ENCODE results near the gene FAM177B. TPM values are rescaled to one million over a fixed set of nuclear protein-coding genes. Genes with fewer than 3 reads are reported as not detected.

The FAM177B gene
- total and polyA plus RNA-seq, 11 donors: 0.16 to 0.48 (median 0.27) TPM; not detected in 8

DNA sequence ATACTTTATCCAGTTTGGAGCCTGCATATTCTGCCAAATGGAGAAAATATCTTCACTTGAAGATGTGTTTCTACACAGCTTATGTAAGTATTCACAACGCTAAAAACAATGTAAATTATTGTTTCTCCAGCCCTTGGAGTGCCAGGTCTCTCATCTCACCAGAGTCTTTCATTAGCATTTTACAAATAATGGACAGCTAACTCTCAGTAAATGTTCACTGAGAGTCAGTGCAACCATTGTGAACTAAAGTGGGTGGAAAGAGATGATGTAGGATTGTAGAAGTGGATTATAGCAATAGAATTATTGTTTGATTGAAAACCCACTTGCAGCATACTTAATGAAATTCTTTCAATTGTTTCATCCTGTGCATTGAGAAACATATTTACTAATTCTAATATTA is 8.3 kb upstream of the FAM177B start:
- TF ChIP-seq, protein P1, sequence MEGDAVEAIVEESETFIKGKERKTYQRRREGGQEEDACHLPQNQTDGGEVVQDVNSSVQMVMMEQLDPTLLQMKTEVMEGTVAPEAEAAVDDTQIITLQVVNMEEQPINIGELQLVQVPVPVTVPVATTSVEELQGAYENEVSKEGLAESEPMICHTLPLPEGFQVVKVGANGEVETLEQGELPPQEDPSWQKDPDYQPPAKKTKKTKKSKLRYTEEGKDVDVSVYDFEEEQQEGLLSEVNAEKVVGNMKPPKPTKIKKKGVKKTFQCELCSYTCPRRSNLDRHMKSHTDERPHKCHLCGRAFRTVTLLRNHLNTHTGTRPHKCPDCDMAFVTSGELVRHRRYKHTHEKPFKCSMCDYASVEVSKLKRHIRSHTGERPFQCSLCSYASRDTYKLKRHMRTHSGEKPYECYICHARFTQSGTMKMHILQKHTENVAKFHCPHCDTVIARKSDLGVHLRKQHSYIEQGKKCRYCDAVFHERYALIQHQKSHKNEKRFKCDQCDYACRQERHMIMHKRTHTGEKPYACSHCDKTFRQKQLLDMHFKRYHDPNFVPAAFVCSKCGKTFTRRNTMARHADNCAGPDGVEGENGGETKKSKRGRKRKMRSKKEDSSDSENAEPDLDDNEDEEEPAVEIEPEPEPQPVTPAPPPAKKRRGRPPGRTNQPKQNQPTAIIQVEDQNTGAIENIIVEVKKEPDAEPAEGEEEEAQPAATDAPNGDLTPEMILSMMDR (IDR thresholded peaks at IDR 0.05): no peak
- no peak for TF ChIP-seq POLR2A (IDR thresholded peaks at IDR 0.05)
- Histone ChIP-seq H3K9me3 (no peaks in the 10 kb centered on the region), H3K27me3 (no peaks in the 10 kb centered on the region), H3K27ac (no peak overlapping the region), H3K36me3 (peaks cover 0 to 100% (median 100%) of the 10 kb centered on the region in 9 donors), H3K4me3 (no peak overlapping the region), H3K4me1 (peaks cover 0 to 8% (median 0%) of the 10 kb centered on the region in 12 donors)
- 92 to 100% (median 92%) methylated on average over 1 of the region's 1 CpG for WGBS, 4 donors
- intact Hi-C loops (cut with DNase I): no loop called here
- DNase-seq (no peak), ATAC-seq (no peak)

DNA sequence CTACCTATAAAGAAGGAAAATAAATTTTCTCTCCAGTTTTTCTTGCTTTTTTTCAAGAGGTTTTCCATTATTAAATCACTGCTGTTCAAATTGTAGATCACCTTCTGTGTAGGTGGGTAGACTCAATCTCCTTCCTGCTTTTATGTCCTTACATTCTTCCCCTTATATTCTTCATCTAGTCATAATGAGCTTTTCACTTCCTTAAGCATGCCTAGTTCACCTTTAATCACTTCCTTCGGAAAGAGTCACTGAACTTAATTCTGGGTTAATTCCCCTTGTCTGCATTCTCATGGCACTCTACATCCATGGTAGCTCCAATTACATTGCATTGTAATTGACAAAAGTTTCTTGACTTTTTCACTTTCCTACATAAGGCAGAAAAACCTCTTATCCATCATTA is 6.1 kb upstream of the FAM177B start:
- Histone ChIP-seq H3K27ac (no peak overlapping the region), H3K36me3 (peaks cover 0 to 100% (median 100%) of the 10 kb centered on the region in 9 donors), H3K4me3 (no peak overlapping the region), H3K9me3 (no peaks in the 10 kb centered on the region), H3K27me3 (no peaks in the 10 kb centered on the region), H3K4me1 (peaks cover 0 to 8% (median 0%) of the 10 kb centered on the region in 12 donors)
- TF ChIP-seq, protein P1 (IDR thresholded peaks at IDR 0.05): no peak
- TF ChIP-seq POLR2A (IDR thresholded peaks at IDR 0.05): no peak
- intact Hi-C loops (cut with DNase I): loop anchor here in 2 of 10 donors (10.0 kb wide), 1 partner anchor 954 kb away; no protein-coding TSS in a partner anchor
- WGBS, 4 donors: 74 to 89% (median 83%) methylated on average over 1 of the region's 1 CpG
- ATAC-seq (no peak), DNase-seq (no peak)

DNA sequence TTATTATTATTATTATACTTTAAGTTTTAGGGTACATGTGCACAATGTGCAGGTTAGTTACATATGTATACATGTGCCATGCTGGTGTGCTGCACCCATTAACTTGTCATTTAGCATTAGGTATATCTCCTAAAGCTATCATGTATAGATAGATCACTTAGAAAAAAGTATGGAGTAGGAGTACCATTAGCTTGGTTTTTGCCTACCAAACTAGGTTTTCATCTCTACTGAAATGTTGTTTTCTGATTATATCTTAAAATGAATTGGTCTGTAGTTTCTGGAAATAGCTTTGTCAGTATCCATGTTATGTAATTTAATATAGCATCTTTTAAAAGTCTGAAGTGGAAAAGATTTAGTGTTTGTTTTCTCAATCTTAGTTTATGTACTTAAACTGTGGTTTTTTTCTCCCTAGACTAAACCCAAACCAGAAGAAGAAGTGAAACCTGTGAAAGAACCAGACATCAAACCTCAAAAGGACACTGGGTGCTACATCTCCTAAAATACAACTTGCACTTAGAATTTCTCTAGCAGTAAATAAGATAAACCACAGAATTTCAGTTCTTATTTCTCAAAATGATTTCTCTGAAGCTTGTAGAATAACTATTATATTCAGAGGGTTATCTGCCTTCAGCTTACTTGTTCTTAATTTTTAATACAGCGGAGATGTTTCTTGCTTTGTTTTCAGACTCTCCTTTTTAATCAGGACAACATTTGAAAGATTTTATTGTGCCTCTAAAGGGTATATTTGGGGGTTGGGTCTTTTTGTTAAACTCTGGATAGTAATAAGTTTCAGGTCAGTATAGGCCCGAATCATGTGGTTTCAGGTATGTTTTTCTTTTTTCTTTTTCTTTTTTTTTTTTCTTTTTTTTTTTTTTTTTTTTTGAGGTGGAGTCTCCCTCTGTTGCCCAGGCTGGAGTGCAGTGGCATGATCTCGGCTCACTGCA is 4.5 kb upstream of the FAM177B start:
- Histone ChIP-seq H3K36me3 (peaks cover 0 to 100% (median 88%) of the 10 kb centered on the region in 9 donors), H3K27ac (no peak overlapping the region), H3K4me1 (peaks cover 0 to 8% (median 0%) of the 10 kb centered on the region in 12 donors), H3K27me3 (no peaks in the 10 kb centered on the region), H3K4me3 (no peak overlapping the region), H3K9me3 (no peaks in the 10 kb centered on the region)
- ATAC-seq (no peak), DNase-seq (no peak)
- 90 to 94% (median 93%) methylated on average over 3 of the region's 3 CpGs for WGBS, 4 donors
- intact Hi-C loops (cut with DNase I): loop anchor here in 2 of 10 donors (10.0 kb wide), 1 partner anchor 952 kb away; no protein-coding TSS in a partner anchor
- TF ChIP-seq POLR2A (IDR thresholded peaks at IDR 0.05): no peak
- TF ChIP-seq, protein P1 (IDR thresholded peaks at IDR 0.05): no peak

DNA sequence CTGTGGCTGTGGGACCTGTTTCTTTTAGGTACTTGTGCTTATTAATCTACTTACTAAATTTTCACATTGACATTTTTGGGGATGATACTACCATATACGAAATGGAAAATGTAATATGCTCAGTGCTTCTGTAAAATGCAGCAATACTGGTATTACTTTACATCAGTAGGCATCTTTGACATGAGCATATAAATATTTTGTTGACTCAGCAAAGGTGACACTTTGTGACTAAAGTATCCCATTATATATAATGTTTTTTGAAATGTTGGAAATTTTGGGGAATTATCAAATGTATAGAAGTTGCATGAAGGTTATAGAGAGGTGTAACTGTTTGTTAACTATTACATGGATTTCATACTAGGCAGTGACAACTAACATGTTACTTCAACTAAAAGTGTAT is 2.3 kb upstream of the FAM177B start:
- DNase-seq: no peak
- no peak overlapping the region for H3K4me3 ChIP-seq
- no peak for ATAC-seq
- WGBS, 4 donors: 73 to 93% (median 84%) methylated on average over 1 of the region's 1 CpG
- no peak for TF ChIP-seq POLR2A (IDR thresholded peaks at IDR 0.05)
- TF ChIP-seq, protein P1 (IDR thresholded peaks at IDR 0.05): no peak
- intact Hi-C loops (cut with DNase I): loop anchor here in 6 of 10 donors (1.0 to 10.0 kb wide), 4 partner anchors 16 to 953 kb away; no protein-coding TSS in a partner anchor
- peaks cover 0 to 8% (median 0%) of the 10 kb centered on the region in 12 donors for H3K4me1 ChIP-seq
- H3K27ac ChIP-seq: no peak overlapping the region
- H3K36me3 ChIP-seq: peaks cover 0 to 77% (median 66%) of the 10 kb centered on the region in 9 donors
- H3K9me3 ChIP-seq: no peaks in the 10 kb centered on the region
- H3K27me3 ChIP-seq: no peaks in the 10 kb centered on the region
